ENCODE results near the gene HOXD12.

DNA sequence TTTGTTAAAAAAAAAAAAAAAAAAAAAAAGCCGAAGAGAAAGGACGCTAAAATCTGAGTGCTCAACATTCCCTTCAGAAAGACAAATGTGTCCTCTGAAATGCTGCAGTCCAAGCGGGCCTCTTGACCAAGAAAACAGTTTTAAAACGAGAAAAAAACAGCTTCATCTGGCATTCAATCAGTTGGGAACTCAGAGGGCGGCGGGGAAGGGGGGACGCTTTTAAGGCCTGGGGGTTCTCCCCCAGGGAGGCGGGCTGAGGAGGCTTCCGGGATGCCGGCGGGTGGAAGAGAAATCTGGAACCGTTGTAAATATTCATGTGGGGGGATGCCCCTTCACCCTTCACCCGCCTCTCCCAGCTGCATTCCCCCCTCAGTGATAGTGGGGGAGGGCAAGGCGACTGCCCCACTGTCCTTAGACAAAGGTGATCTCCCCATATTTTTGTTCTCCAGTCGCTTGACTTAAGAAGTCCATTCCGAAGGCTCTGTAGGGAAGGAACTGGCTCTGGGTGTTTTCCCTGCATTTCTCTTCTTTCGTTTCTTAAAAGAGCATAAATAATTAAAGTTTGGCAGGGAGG, 4.2 kb downstream of the HOXD12 start:
- TF ChIP-seq, protein P1, sequence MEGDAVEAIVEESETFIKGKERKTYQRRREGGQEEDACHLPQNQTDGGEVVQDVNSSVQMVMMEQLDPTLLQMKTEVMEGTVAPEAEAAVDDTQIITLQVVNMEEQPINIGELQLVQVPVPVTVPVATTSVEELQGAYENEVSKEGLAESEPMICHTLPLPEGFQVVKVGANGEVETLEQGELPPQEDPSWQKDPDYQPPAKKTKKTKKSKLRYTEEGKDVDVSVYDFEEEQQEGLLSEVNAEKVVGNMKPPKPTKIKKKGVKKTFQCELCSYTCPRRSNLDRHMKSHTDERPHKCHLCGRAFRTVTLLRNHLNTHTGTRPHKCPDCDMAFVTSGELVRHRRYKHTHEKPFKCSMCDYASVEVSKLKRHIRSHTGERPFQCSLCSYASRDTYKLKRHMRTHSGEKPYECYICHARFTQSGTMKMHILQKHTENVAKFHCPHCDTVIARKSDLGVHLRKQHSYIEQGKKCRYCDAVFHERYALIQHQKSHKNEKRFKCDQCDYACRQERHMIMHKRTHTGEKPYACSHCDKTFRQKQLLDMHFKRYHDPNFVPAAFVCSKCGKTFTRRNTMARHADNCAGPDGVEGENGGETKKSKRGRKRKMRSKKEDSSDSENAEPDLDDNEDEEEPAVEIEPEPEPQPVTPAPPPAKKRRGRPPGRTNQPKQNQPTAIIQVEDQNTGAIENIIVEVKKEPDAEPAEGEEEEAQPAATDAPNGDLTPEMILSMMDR (IDR thresholded peaks at IDR 0.05; ENCODE audit: low read length) = no peak
- no peak for TF ChIP-seq EZH2 (optimal IDR thresholded peaks at IDR 0.05; ENCODE audit: low read depth, low read length)

All from MM.1S (cell line).